AG08396 (cell line): ENCODE measurements around the gene CYP11A1.

Experiments
- DNase-seq: peaks from one replicate; pipeline ENCODE4 v3.0.0; 2012; ENCODE audit warnings: low spot score, mixed read lengths

Gene CYP11A1

GRCh38 chr15:74301583-74302361, 65.7 kb downstream of the CYP11A1 start:
- no peak for DNase-seq

DNA sequence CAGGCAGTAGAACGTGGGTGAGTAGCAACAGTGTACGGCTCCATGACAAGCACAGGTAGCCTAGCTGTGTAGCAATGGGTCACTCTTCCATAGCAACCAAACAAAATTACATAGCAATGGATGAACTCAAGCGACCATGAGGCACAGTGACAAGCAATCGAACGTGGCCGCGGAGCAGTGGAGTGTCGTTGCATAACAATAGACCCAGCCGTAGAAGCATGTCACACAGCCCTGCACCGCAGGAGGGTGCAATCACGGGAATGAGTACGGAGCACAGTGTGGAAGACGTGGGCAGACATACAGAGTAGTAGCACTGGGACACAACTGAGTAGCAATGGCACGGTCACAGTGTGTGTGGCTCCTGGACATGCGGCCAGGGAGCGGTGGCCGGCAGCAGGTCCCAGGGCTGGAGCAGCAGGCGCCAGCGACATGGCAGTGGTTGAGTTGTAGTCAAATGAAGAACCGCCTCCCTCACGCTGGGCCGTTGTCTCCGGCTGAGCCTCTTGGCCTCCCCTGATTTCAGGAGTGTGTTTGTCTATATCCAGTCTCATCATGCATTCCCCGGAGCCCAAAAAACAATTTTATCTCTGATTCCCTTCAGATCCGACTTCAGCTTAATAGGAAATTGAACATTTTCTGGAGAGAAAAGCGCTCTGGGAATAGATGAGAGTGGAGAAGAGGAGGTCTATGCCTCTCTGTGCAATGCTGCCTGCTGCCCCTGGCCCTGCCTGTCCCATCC, 67.2 kb downstream of the CYP11A1 start:
- no peak for DNase-seq

DNA sequence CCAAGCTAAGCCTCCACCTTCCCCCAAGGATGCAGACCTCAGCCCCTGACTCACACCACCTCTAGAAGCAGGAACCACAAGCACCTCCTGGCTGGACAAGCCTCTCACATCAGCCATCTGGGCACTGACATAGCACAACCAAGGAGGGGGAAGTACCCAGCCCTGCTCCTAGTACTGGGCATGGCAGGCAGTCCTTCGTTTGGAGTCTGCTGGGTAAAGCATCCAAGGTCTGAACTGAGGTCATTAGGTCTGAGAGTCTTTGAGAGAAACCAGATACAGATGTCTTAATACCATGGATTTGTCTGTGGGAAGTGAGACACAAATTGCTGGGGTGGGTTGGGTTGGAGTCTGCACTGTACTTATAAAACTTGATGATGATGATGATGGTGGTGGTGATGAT, 69.6 kb downstream of the CYP11A1 start:
- no peak for DNase-seq

GRCh38 chr15:74295800-74296199, 71.6 kb downstream of the CYP11A1 start:
- no peak for DNase-seq

DNA sequence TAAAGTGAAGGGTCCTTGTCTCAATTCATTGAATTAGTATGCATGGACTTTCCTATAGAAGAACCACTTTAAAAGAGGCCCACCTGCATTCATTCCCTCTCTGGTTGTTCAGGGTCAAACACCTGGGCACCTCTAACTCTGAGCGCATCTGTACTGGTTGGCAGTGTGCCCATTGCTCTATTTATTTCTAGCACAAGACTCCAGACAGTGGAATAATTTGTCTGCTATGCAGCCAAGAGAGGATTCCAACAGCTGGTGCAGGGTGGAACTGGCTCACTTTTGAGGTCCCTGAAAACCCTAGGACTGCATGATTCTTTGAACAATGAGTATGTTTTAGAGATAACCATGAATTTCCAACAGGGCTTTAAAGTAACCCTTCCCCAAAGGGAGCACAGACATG, 73.4 kb downstream of the CYP11A1 start:
- DNase-seq, result no peak

DNA sequence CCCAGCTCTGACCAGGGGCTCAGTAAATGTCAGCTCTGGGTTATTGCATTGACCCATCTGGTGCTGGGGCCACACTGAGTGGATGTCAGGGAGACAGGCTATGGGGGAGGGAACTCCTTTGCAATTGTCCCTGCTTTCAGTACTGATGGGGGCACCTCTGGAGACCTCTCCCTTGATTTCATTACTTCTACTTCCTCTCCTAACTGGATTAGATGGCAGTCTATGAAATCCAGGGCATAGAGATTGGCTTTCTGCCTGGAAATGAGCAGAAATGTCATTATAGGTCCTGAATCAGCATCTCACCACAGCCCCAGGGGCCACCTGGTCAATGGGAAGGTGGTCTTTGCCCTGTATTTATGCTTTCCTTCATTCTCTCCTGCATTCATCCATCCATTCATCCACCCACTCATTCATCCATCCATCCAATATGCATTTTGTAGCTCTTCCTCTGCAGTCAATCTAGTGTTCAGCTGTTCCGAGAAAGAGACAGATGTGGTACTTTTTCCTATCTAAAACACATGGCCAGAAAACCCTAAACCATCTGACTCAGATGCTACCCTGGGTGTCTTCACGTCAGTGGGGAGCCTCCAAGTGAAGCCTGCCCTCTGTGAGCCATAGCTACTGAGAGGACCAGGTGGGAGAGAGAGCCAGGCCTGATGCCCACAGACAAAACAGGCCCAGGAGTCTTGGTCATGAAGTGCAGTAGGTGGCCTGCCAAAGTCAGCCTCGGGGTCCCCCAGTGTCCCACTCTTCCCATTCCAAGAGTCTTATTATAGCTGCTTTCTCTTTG, 74.2 kb downstream of the CYP11A1 start:
- DNase-seq, result no peak

DNA sequence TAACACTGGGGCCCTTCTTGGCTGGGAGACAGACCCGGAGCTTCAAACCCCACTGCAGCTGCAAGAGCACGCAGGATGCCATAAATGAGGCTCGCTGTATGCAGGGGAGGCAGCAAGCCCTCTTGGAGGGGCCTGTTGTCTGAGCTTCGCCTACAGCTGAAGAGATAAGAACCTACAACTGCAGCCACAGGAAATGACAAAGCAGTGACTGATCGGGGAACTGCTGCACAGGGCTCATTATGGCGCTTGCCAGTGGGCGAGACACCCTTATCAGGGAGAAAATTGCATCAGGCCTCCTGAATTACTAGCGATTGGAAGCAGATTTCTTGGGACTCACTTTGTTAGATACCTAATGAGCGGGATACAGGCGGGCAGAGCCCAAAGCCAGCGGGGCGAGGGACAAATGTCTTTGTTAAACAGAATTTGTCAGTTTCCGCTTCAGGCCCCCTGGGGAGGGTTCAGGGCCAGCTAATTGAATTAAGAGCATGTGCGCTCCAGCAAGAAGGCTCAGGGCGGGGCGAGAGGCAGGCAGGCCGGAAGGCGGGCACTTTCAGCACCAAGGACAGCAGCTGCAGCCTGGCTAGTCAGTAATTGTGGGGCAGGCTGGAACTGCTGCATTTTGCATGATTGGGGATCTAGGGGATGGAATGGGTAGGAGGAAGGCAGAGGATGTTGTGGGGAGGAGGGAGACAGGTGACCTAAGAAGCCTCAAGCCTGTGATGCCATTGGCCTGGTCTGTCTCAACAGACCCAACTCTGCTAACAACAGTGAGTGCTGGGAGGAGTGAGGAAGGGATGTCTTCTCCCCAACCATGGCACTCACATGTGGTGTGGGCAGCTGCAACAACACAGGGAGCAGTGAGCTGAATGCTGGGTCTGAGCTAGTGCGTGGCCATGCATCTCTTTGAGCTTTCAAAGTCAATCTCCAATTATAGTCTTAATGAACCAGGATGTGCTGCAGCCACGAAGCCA, 76.1 kb downstream of the CYP11A1 start:
- DNase-seq, result peak; percentile 89

GRCh38 chr15:74290645-74291044, 76.8 kb downstream of the CYP11A1 start:
- no peak for DNase-seq

DNA sequence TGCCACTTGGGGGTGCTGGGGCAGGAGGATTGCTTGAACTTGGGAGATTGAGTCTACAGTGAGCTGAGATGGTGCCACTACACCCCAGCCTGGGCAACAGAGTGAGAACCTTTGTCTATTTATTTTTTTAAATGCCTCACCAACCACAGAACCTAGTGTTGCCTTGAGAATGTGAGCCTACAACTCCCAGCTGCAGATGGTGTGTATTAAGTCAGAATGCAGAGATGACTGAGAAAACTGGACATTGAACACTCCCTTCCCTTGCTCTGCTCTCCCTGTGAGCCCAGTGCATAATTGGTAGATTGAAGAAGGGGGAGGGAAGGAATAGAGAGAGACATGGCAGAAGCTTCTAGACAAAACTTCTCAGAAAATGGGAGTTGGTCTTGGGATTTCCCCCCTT, 77.8 kb downstream of the CYP11A1 start:
- DNase-seq, result no peak
